ENCODE measurements around the gene LENG9.

Gene LENG9

GRCh38 chr19:54457773-54458647, 5.6 kb downstream of the LENG9 start:
- H3K27ac ChIP-seq (ENCODE audit: extremely low read depth, low read depth, low read length) = no peak overlapping the region
- peaks cover 3% of the 10 kb centered on the region; the same call in 1 of the 2 replicates for H3K4me1 ChIP-seq (ENCODE audit: control insufficient read depth, insufficient read depth, low read length)
- no peak overlapping the region for H3K4me3 ChIP-seq (ENCODE audit: low read depth, low read length)
- H3K9me3 ChIP-seq (ENCODE audit: control insufficient read depth, insufficient read depth, low read depth, low read length) = no peaks in the 10 kb centered on the region
- CTCF ChIA-PET = interaction anchor here (0.8 to 1.4 kb wide), 2 partner anchors 18 to 960 kb away, joined by 3 read pairs; no protein-coding TSS in a partner anchor
- H3K36me3 ChIP-seq (ENCODE audit: control insufficient read depth in 2 of 2, insufficient read depth in 1 of 2, low read length in 2 of 2) = peaks cover 36 to 93% of the 10 kb centered on the region in 2 experiments
- POLR2A ChIA-PET = interaction anchor here (0.9 to 6.8 kb wide), 2 partner anchors 9 to 20 kb away, joined by 3 to 64 read pairs; partner anchors contain the start of gene LENG8
- no peak for TF ChIP-seq ZNF24 (tag by site-specific recombination; IDR thresholded peaks at IDR 0.05)
- no peak for TF ChIP-seq ZNF585B (tag by site-specific recombination; IDR thresholded peaks at IDR 0.05)
- 0 out of 2 replicates have a peak, but pooled peaks have one; percentile 15 for TF ChIP-seq PATZ1 (tag by site-specific recombination; IDR thresholded peaks at IDR 0.05)

- H3K36me3 ChIP-seq (ENCODE audit: control insufficient read depth in 2 of 2, insufficient read depth in 1 of 2, low read length in 2 of 2) = peaks cover 44 to 98% of the 10 kb centered on the region in 2 experiments
- H3K4me3 ChIP-seq (ENCODE audit: low read depth, low read length) = no peak overlapping the region
- ChIA-PET POLR2A (interaction anchor here (6.8 kb wide), 1 partner anchor 7 kb away, joined by 64 read pairs; the partner anchor contains the start of gene LENG8), CTCF (interaction anchor here (0.8 kb wide), 1 partner anchor 961 kb away, joined by 3 read pairs; no protein-coding TSS in a partner anchor)
- H3K9me3 ChIP-seq (ENCODE audit: control insufficient read depth, insufficient read depth, low read depth, low read length) = no peaks in the 10 kb centered on the region
- TF ChIP-seq ZNF670 (tag by site-specific recombination; IDR thresholded peaks at IDR 0.05; ENCODE audit: low read depth) = no peak
- 0 out of 2 replicates have a peak, but pooled peaks have one; percentile 22 for TF ChIP-seq HIC1 (tag by site-specific recombination; IDR thresholded peaks at IDR 0.05)
- H3K4me1 ChIP-seq (ENCODE audit: control insufficient read depth, insufficient read depth, low read length) = peaks cover 4% of the 10 kb centered on the region; the same call in 1 of the 2 replicates
- no peak overlapping the region for H3K27ac ChIP-seq (ENCODE audit: extremely low read depth, low read depth, low read length)
These were observed 6.9 kb downstream of the LENG9 start for GRCh38 chr19:54456423-54457373.

GRCh38 chr19:54455786-54456422, 7.7 kb downstream of the LENG9 start:
- TF ChIP-seq EGR2 (tag by site-specific recombination; IDR thresholded peaks at IDR 0.05; ENCODE audit: low read depth) (peak; percentile 45; the same call in 1 of the 2 replicates), ZNF37A (tag by site-specific recombination; IDR thresholded peaks at IDR 0.05) (no peak), ZBTB20 (tag by site-specific recombination; IDR thresholded peaks at IDR 0.05) (no peak), ZNF350 (tag by site-specific recombination; IDR thresholded peaks at IDR 0.05) (no peak), ZNF114 (tag by site-specific recombination; IDR thresholded peaks at IDR 0.05) (no peak), ELK4 (IDR thresholded peaks at IDR 0.05; ENCODE audit: borderline replicate concordance, low read depth, low read length) (no peak), ZFHX2 (tag by site-specific recombination; conservative IDR thresholded peaks at IDR 0.05) (0 out of 2 replicates have a peak, but pooled peaks have one; percentile 10), SP7 (tag by site-specific recombination; IDR thresholded peaks at IDR 0.05) (no peak), MYNN (tag by site-specific recombination; IDR thresholded peaks at IDR 0.05; ENCODE audit: borderline replicate concordance) (no peak), ZNF132 (tag by site-specific recombination; IDR thresholded peaks at IDR 0.05; ENCODE audit: borderline replicate concordance) (no peak), ZNF560 (tag by site-specific recombination; IDR thresholded peaks at IDR 0.05; ENCODE audit: borderline replicate concordance) (no peak), KLF1 (tag by site-specific recombination; IDR thresholded peaks at IDR 0.05) (no peak)
- CTCF ChIA-PET = no interaction called here
- Histone ChIP-seq H3K36me3 (ENCODE audit: control insufficient read depth in 2 of 2, insufficient read depth in 1 of 2, low read length in 2 of 2) (peaks cover 45 to 98% of the 10 kb centered on the region in 2 experiments), H3K4me3 (ENCODE audit: low read depth, low read length) (no peak overlapping the region), H3K27ac (ENCODE audit: extremely low read depth, low read depth, low read length) (no peak overlapping the region), H3K9me3 (ENCODE audit: control insufficient read depth, insufficient read depth, low read depth, low read length) (no peaks in the 10 kb centered on the region), H3K4me1 (ENCODE audit: control insufficient read depth, insufficient read depth, low read length) (peaks cover 12% of the 10 kb centered on the region)
- POLR2A ChIA-PET = interaction anchor here (0.7 to 6.8 kb wide), 3 partner anchors 7 to 18 kb away, joined by 4 to 64 read pairs (median 5); partner anchors contain the start of genes LENG8 and LENG9
